ENCODE data around the gene C5orf52.
"Not testable (repeated sequence)": the region's sequence is repeated elsewhere in the genome, so short reads cannot be mapped to it uniquely, and the experiment has no call there.

C5orf52 gene

GRCh38 chr5:157679801-157680200 lies 8.5 kb downstream of the C5orf52 start:
- no peak for DNase-seq

DNA sequence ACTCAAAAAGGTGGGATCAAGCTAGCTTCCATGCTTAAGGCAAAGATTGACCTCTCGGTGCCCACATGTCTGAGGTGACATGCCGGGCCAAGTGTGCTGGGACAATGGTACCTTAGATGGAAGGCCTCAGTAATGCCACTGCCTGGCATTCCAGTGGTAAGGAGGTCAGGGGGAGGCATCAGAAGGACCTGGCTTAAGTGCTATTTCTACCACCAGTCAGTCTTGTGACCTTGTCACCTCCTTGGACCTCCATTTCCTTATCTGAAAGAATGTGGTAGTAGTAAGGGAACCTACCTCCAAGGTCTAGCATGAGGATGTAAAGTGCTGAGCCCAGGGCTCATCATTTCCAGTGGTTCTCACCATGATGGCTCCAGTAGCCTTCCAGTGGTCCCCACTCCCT lies 8.9 kb downstream of the C5orf52 start:
- DNase-seq: no peak

DNA sequence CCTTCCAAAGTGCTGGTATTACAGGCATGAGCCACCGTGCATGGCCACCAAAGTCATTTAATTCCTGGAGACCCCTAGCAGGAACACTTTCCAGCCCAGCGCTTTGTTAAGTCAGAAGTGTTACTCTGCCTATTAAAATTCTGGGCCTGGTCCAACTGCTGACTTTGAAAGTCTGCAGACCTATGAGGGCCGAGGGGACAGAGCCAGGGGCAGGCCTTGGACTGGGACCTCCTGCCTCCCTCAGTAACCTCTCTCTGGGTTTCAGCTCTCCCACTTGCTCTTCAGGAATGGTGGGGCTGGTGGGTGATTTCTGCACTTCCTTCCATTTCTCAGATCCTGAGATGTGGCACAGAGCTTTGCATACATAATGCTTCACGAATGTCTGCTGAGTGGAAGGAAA lies 9.7 kb downstream of the C5orf52 start:
- DNase-seq: no peak

DNA sequence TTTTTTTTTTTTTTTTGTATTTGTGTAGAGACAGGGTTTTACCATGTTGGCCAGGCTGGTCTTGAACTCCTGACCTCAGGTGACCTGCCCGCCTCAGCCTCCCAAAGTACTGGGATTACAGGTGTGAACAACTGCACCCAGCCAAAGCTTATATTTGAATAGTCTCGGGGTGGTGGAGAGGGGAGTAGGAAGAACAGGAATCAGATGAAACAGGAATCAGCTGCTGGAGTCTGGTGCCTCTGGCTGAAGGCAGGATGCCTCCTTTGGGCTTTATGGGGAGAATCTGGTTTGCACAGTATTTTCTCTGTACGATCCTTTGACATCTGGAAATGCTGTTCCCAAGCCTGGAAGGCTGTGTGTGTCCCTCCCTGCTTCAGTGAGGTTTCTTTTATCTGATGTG lies 10.9 kb downstream of the C5orf52 start:
- no peak for DNase-seq

DNA sequence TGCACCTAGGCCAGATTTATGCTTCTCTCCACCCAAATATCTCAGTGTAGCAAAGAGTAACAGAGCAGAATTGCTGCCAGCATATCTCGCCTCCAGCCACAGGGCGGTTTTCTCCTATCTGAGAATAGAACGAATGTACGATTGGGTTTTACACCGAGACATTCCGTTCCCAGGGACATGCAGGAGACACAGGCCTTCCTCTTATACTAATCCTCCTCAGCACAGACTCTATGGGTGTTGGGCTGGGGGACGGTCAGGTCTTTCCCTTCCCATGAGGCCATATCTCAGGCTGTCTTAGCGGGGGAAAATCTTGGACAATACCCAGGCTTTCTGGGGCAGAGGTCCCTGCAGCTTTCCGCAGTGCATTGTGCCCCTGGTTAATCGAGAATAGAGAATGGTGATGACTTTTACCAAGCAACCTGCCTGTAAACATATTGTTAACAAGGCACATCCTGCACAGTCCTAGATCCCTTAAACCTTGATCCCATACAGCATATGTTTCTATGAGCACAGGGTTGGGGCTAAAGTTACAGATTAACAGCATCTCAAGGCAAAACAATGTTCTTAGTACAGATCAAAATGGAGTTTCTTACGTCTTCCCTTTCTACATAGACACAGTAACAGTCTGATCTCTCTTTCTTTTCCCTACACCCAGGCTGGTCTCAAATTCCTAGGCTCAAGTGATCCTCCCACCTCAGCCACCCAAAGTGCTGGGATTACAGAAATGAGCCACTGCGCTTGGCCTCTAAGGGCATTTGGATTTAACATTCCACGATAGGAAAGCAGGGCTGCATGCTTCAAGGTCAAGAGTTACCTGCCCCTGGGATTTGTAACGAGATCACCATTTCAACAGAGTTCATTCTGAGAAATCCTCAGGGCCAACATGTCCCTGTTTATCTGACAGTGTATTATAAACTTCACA lies 15.2 kb downstream of the C5orf52 start:
- DNase-seq: not testable (repeated sequence)

GRCh38 chr5:157687198-157687554 lies 15.8 kb downstream of the C5orf52 start:
- no peak for DNase-seq

DNA sequence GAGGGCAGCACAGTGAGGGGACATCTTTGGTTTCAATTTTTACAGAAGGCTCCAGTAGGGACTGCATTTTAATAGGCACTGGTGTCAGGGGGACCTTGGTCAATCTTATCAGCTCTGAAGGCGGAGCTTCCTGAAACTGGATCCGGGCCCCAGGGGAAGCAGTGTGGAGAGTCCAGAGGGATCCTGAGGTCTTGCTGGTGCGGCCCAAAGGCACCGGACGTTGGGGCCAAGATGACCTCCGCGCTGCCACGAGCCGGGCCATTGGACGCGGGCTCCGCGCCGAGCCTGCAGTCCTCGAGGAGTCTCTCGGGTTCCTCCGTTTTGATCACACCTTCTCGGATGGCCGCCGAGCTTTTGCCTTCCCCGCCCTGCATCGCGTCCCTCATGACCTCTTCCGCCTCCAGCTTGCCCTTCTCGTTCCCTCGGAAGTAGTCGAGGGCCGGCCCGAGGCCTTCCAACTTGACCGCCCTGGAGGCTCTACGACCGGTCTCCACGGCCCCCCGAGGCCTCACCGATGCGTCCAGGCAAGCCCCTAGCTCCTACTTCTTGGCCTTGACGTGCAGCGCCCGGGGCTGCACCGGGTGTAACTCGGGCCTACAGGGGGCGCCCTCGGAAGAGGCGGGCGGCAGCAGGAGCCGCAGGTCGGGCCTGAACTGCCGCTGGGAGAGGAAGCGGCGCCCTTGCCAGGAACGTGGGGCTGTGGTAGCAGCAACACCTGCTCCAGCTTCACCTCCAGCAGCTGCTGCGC lies 18.8 kb downstream of the C5orf52 start:
- no peak for DNase-seq

- no peak for DNase-seq
These were observed 19.5 kb downstream of the C5orf52 start for GRCh38 chr5:157690690-157691433.

- DNase-seq: not testable (repeated sequence)
These were observed 22.5 kb downstream of the C5orf52 start for GRCh38 chr5:157693816-157694215.

- DNase-seq: not testable (repeated sequence)
These were observed 24.8 kb downstream of the C5orf52 start for GRCh38 chr5:157696154-157696553.

GRCh38 chr5:157698674-157699073 lies 27.3 kb downstream of the C5orf52 start:
- not testable (repeated sequence) for DNase-seq

DNA sequence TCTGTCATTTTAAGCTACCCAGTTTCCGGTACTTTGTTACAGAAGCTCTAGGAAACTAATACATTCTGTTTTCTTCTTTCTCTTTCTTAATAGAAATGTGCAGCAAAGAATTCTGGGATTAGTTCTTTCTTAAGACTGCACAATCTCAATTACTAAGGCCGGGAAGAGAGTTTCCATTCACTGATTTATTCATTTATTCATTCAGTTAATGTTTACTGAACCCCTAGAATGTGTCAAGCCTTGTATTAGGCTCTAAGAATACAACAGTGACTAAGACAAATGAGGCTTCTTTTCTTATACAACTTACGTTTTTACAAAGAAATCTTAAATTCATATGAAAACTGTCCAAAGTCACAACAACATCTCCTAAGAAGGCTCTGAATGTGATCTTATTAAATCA lies 32.4 kb downstream of the C5orf52 start:
- DNase-seq: no peak

DNA sequence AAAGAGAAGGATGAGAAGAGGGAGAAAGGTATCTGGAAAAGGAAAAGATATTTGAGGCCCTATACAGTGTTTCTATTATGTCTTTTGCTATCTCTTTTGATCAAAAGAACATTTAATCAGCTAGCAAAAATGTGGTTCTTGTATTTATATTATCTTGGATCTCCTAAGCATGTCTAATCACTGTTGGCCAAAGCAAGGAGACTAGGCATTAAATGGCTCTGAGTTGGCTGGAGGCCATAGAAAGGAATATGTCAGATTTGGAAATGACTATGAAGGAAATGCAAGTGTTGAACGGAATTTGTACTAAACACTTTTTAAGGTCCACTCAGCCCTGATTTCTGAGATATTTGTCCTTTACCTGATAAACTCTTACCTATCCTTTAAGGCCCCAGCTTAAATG lies 37.5 kb downstream of the C5orf52 start:
- DNase-seq: no peak

GRCh38 chr5:157709346-157709745 lies 38.0 kb downstream of the C5orf52 start:
- DNase-seq: no peak

- no peak for DNase-seq
These were observed 39.1 kb downstream of the C5orf52 start for GRCh38 chr5:157710431-157710830.

DNA sequence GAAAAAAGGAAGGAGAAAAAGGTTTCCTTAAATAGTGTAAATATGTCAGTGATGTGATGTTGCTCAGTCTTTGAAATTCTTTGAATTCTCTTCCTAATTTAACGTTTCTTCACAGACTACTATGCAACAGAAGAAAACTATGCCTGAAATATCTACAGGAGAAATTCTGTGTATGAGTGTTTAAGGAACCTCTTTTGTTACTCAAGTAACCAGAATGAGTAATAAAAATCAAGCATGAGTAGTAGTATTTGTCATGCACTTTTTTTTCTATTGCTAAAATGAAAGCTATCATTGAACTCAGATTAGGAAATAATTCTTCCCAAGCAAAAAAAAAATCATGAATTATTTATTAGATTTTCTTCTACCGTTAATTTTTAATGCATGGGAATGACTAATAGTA lies 39.5 kb downstream of the C5orf52 start:
- no peak for DNase-seq

DNA sequence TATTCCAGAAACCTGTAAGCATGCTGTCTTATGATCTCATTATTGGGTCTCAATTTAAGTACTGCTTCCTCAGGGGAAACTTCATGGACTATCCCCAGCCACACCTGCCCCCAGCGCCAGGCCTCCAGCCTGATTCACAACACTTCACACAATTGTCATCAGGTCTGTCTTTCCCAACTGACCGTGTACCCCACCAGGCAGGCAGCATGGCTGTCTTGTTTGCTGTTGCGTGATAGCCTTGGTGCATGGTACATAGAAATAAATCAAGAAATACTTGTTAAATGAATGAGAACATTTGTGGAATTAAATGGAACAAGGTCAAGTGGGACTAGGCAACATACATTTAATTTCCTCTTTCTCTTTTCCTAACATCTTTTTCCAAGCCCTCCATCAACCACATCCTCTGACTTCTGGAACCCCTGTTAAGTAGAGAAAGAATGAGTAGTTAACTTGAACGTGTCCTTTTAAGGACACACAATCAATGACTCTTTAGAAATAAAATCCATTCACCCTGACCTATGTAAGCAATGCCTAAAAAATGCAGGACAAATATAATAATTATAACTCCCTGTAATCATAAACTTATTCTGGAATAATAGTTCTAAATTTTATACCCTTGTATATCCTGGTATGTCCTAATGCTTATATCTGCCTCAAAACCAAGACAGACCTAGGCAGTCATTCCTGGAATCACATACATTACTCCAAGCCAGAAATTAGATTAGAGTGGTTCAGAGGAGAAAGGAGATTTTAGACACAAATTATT lies 42.7 kb downstream of the C5orf52 start:
- no peak for DNase-seq

GRCh38 chr5:157714596-157714864 lies 43.2 kb downstream of the C5orf52 start:
- no peak for DNase-seq

DNA sequence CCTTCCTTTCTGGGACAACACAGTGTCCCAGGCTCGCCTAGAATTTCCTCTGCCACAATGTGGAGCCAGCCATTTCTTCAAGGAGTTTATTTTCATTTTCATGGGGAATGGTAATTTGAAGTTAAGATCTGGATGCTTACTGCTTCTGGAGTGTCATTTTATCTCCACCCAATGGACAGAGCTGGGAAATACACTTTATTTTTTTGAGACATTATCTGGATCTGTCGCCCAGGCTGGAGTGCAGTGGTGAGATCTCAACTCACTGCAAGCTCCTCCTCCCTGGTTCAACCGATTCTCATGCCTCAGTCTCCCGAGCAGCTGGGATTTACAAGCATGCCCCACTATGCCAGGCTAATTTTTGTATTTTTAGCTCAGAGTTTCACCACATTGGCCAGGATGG lies 47.2 kb downstream of the C5orf52 start:
- no peak for DNase-seq

DNA sequence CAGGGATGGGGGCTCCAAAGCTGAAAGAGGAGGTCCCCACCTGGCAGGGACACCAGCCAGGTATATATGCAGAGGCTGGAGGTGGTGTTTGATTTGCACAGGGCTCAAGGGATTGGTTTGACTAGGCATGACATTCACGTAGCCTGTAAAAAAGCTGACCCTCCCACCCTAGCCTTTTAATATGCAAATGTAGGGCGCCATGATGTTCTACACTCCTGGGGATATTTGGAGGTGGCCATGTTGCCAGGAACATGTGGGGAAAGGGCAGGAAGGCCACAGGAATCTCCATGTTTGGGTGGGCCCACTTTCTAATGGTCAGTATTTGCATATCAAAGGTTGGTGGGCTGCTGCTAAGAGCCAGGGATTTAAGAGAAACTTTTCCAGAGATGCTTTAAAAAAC lies 47.9 kb downstream of the C5orf52 start:
- DNase-seq: no peak

- DNase-seq: no peak
These were observed 49.8 kb downstream of the C5orf52 start for GRCh38 chr5:157721159-157721558.

DNA sequence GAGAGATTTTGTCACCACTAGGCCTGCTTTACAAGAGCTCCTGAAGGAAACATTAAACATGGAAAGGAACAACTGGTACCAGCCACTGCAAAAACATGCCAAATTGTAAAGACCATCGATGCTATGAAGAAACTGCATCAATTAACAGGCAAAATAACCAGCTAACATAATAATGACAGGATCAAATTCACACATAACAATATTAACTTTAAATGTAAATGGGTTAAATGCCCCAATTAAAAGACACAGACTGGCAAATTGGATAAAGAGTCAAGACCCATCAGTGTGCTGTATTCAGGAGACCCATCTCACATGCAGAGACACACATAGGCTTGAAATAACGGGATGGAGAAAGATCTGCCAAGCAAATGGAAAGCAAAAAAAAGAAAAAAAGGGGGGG lies 51.6 kb downstream of the C5orf52 start:
- DNase-seq: not testable (repeated sequence)

- DNase-seq: not testable (repeated sequence)
These were observed 55.3 kb downstream of the C5orf52 start for GRCh38 chr5:157726607-157727006.

Measured in SHP77 treated with DMSO at 0.1 percent for 48 hours (cell line).